ENCODE results near the gene TRIP10.
"Not testable (repeated sequence)": the region's sequence is repeated elsewhere in the genome, so short reads cannot be mapped to it uniquely, and the experiment has no call there.

Gene TRIP10

GRCh38 chr19:6771648-6772027 is 32.2 kb downstream of the TRIP10 start:
- not testable (repeated sequence) for DNase-seq

GRCh38 chr19:6772028-6772865 is 32.8 kb downstream of the TRIP10 start, which contains the start of gene VAV1:
VAV1 (plus strand) TSS chr19:6772708; CDS start chr19:6772808, 100 bp downstream.
- no peak for DNase-seq

- DNase-seq: no peak
These were observed 33.4 kb downstream of the TRIP10 start for GRCh38 chr19:6772866-6773322.

GRCh38 chr19:6773323-6773931 is 33.9 kb downstream of the TRIP10 start:
- DNase-seq: no peak

- no peak for DNase-seq
These were observed 35.6 kb downstream of the TRIP10 start for GRCh38 chr19:6774821-6775707.

- DNase-seq: not testable (repeated sequence)
These were observed 36.6 kb downstream of the TRIP10 start for GRCh38 chr19:6776045-6776444.

GRCh38 chr19:6776999-6777398 is 37.5 kb downstream of the TRIP10 start:
- no peak for DNase-seq

- no peak for DNase-seq
These were observed 38.0 kb downstream of the TRIP10 start for GRCh38 chr19:6777434-6777833.

GRCh38 chr19:6778386-6778785 is 38.9 kb downstream of the TRIP10 start:
- no peak for DNase-seq

- no peak for DNase-seq
These were observed 39.7 kb downstream of the TRIP10 start for GRCh38 chr19:6779206-6779605.

GRCh38 chr19:6787393-6787792 is 47.9 kb downstream of the TRIP10 start:
- no peak for DNase-seq

- no peak for DNase-seq
These were observed 49.4 kb downstream of the TRIP10 start for GRCh38 chr19:6788896-6789295.

- DNase-seq: no peak
These were observed 51.0 kb downstream of the TRIP10 start for GRCh38 chr19:6790194-6791128.

- no peak for DNase-seq
These were observed 51.8 kb downstream of the TRIP10 start for GRCh38 chr19:6791237-6791636.

GRCh38 chr19:6793411-6793810 is 53.9 kb downstream of the TRIP10 start:
- no peak for DNase-seq

- no peak for DNase-seq
These were observed 54.5 kb downstream of the TRIP10 start for GRCh38 chr19:6793973-6794372.

GRCh38 chr19:6794686-6795431 is 55.4 kb downstream of the TRIP10 start:
- no peak for DNase-seq

GRCh38 chr19:6796278-6796677 is 56.8 kb downstream of the TRIP10 start:
- DNase-seq: no peak

GRCh38 chr19:6797646-6798045 is 58.2 kb downstream of the TRIP10 start:
- no peak for DNase-seq

- not testable (repeated sequence) for DNase-seq
These were observed 60.8 kb downstream of the TRIP10 start for GRCh38 chr19:6800160-6800790.

- no peak for DNase-seq
These were observed 61.6 kb downstream of the TRIP10 start for GRCh38 chr19:6800991-6801484.
